NCI-H526 (cell line): Measurements from ENCODE around the gene CFAP99.
"Not testable (repeated sequence)": the region's sequence is repeated elsewhere in the genome, so short reads cannot be mapped to it uniquely, and the experiment has no call there.

Experiments used
- DNase-seq, 2 experiments: peaks; one replicate each; lab custom pipeline; 2025; lab: John Stamatoyannopoulos, UW

CFAP99 gene

GRCh38 chr4:2446656-2447564 lies 28.2 kb downstream of the CFAP99 start:
- no peak for DNase-seq

- DNase-seq: no peak
Measured at GRCh38 chr4:2448589-2448988, 29.8 kb downstream of the CFAP99 start.

- no peak for DNase-seq
Measured at GRCh38 chr4:2449051-2449450, 30.3 kb downstream of the CFAP99 start.

GRCh38 chr4:2449511-2450392 lies 31.0 kb downstream of the CFAP99 start:
- DNase-seq: no peak

- DNase-seq: no peak
Measured at GRCh38 chr4:2450394-2451035, 31.8 kb downstream of the CFAP99 start.

- DNase-seq: no peak
Measured at GRCh38 chr4:2451036-2451520, 32.3 kb downstream of the CFAP99 start.

GRCh38 chr4:2451821-2452785 lies 33.3 kb downstream of the CFAP99 start:
- no peak for DNase-seq

GRCh38 chr4:2457481-2458295 lies 38.9 kb downstream of the CFAP99 start:
- no peak for DNase-seq

GRCh38 chr4:2458546-2459491 lies 40.1 kb downstream of the CFAP99 start:
- no peak for DNase-seq

- no peak for DNase-seq
Measured at GRCh38 chr4:2459589-2460349, 41.0 kb downstream of the CFAP99 start.

- DNase-seq: peak in 1 of 2 experiments; percentile 24
Measured at GRCh38 chr4:2461246-2461960, 42.6 kb downstream of the CFAP99 start.

GRCh38 chr4:2462218-2462991 lies 43.6 kb downstream of the CFAP99 start:
- peak; percentile 36 to 85 for DNase-seq

- DNase-seq: no peak
Measured at GRCh38 chr4:2462992-2463762, 44.4 kb downstream of the CFAP99 start.

- no peak for DNase-seq
Measured at GRCh38 chr4:2465032-2465431, 46.3 kb downstream of the CFAP99 start.

GRCh38 chr4:2465544-2465943 lies 46.8 kb downstream of the CFAP99 start:
- not testable (repeated sequence) for DNase-seq
